ENCODE data around the gene CARD19.

The CARD19 gene

DNA sequence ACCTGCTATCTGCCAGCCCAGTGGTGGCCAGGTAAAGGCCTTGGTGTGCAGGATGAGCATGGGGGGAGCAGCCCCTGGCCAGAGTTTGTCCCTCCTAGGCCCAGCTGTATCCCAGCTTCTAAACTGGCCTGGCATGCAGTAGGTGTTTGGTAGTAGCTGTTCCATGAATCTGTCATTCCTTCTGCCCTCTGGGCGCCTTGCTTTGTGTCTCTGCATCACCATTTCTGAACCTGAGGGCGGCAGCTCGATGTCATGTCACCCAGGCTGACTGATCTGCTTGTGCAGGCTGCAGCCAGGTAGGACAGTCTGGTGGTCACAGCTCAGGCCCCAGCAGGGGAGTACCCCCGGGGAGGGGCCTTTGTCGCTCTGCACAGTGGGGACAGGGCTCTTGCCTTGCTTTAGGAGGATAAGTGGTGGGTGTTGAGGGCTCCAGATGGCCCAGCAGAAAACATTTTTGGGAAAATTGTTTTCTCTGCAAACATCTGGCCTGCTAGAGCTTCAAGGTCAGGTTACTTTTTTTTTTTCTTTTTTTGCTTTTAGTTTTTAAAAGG is 42.2 kb upstream of the CARD19 start:
- TF ChIP-seq, protein P1, sequence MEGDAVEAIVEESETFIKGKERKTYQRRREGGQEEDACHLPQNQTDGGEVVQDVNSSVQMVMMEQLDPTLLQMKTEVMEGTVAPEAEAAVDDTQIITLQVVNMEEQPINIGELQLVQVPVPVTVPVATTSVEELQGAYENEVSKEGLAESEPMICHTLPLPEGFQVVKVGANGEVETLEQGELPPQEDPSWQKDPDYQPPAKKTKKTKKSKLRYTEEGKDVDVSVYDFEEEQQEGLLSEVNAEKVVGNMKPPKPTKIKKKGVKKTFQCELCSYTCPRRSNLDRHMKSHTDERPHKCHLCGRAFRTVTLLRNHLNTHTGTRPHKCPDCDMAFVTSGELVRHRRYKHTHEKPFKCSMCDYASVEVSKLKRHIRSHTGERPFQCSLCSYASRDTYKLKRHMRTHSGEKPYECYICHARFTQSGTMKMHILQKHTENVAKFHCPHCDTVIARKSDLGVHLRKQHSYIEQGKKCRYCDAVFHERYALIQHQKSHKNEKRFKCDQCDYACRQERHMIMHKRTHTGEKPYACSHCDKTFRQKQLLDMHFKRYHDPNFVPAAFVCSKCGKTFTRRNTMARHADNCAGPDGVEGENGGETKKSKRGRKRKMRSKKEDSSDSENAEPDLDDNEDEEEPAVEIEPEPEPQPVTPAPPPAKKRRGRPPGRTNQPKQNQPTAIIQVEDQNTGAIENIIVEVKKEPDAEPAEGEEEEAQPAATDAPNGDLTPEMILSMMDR (IDR thresholded peaks at IDR 0.05; ENCODE audit: low read depth, low read length, missing control alignments), result no peak
- DNase-seq (ENCODE audit: low read depth), result no peak
- no peak overlapping the region for H3K4me3 ChIP-seq (ENCODE audit: low read depth, low read length)

DNA sequence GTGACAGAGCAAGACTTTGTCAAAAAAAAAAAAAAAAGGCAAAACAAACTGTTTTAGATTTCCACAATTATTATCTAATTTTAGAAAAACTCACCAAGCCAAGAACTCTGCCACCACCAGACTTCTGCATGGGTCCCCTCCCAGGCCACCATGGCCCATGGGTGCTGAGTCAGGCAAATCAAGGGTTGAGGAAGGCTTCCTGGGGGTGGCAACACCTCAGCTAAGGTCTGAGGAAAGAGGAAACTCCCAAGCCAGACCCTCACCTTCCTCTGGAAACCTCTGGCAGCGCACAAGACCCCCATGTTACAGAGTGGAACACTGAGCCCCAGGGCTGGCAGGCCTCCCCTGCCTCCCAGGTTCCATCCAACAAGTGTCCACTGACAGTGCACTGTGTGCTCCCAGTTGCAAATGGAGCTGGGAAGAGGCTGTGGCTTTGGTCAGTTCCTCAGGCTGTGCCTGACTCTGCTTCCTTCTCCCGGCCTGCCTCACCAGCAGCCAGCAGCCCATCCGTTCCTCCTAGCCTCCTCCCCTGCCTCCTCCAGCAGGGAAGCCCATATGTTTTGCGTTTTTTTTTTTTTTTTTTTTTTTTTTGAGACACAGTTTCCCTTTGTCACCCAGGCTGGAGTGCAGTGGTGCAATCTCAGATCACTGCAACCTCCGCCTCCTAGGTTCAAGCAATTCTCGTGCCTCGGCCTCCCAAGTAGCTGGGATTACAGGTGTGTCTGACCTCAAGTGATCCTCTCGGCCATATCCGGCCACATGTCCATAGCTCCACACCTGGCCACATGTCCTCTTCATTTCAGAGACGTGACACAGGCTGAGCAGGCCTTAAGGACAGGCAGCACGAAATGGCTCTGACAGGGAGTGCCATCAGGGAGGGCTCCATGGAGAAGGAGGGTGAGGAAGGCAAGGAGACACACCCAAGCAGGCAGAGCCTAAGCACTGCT is 41.0 kb upstream of the CARD19 start:
- H3K4me3 ChIP-seq (ENCODE audit: low read depth, low read length), result no peak overlapping the region
- TF ChIP-seq, protein P1 (IDR thresholded peaks at IDR 0.05; ENCODE audit: low read depth, low read length, missing control alignments), result no peak
- no peak for DNase-seq (ENCODE audit: low read depth)

GRCh38 chr9:93057042-93057702 is 38.8 kb upstream of the CARD19 start:
- DNase-seq (ENCODE audit: low read depth), result no peak
- TF ChIP-seq, protein P1 (IDR thresholded peaks at IDR 0.05; ENCODE audit: low read depth, low read length, missing control alignments), result no peak
- H3K4me3 ChIP-seq (ENCODE audit: low read depth, low read length), result no peak overlapping the region

- no peak overlapping the region for H3K4me3 ChIP-seq (ENCODE audit: low read depth, low read length)
- DNase-seq (ENCODE audit: low read depth), result no peak
- TF ChIP-seq, protein P1 (IDR thresholded peaks at IDR 0.05; ENCODE audit: low read depth, low read length, missing control alignments), result no peak
Measured at GRCh38 chr9:93057703-93058354, 38.2 kb upstream of the CARD19 start.

GRCh38 chr9:93058355-93059010 is 37.5 kb upstream of the CARD19 start, which contains the start of gene SUSD3:
TSS of gene SUSD3 (plus strand) at chr9:93058701. CDS start at chr9:93058743, 42 bp downstream.
- TF ChIP-seq, protein P1 (IDR thresholded peaks at IDR 0.05; ENCODE audit: low read depth, low read length, missing control alignments), result no peak
- DNase-seq (ENCODE audit: low read depth), result no peak
- peak within 1 kb of the TSS; percentile 68 for H3K4me3 ChIP-seq (ENCODE audit: low read depth, low read length)

DNA sequence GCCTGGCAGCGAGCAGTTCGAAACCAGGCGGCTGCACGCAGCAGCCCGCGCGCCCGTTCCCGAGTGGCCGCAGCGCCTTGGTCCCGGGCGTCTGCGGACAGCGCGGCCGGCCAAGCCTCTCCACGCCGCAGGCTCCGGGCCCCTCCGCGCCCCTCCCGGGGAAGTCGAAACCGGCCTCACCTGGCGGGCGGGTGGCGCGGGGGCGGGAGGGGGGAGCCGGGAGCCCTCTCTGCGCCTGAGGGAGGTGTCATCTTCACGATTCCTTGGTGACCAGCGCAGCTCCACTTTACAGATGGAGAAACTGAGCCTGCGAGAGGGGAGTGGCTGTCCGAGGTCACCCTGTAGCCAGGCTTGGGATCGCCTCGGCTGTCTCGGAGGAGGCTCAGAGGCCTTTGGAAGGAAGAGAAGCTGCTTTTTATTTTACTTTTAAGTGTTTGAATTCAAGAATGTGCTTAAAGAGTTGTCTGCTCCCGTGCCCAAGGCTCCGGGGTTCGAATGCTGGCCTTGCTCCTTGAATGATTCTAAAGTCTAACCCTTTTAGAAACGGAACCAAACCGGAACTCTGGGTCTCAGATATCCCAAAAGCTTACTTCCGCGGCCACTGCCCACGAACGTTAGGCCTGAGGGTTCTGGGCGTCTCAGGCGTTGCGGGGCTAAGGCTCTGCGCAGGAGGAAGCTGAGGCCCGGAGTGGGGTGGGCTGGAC is 36.9 kb upstream of the CARD19 start:
- H3K4me3 ChIP-seq (ENCODE audit: low read depth, low read length), result peak overlapping the region; percentile 68
- no peak for DNase-seq (ENCODE audit: low read depth)
- TF ChIP-seq, protein P1 (IDR thresholded peaks at IDR 0.05; ENCODE audit: low read depth, low read length, missing control alignments), result no peak

Measured in GM12864 (cell line).